Globus pallidus (tissue), 1 donor: ENCODE results near the gene ITGB2.

ENCODE experiments used
- DNase-seq: peaks from one replicate; pipeline ENCODE4 v3.0.0-alpha.2; 2015; ENCODE audit warnings: low spot score

Gene ITGB2

DNA sequence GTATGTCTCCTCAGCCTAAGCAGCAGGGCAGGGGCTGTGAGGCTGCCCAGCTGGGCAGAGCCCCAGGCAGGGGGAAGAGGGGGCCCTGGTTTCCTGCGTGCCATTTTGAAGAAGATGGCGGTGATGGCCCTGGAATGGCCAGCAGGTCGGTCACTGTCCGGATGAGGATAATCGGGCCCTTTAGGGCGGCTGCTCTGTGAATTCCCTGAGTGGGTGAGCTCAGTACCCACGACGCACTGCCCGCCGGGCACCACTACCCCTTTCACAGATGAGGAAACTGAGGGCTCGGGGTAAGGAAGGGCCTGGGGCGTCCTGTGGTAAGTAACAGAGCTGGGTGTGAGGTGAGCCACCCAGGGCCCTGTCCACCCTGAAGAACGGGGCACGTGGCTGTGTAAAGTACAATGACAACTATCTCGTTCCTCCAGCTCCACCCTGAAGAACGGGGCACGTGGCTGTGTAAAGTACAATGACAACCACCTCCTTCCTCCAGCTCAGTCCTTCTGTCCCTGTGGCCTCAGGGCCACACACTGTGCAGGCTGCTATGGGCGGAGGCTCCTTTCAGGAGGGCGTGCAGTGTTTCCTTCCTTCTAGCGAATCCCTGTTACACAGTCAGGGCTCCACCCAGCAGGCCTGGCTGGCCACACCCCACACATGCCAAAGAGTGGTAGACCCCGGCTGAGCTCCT is 23.2 kb downstream of the ITGB2 start:
- no peak for DNase-seq

DNA sequence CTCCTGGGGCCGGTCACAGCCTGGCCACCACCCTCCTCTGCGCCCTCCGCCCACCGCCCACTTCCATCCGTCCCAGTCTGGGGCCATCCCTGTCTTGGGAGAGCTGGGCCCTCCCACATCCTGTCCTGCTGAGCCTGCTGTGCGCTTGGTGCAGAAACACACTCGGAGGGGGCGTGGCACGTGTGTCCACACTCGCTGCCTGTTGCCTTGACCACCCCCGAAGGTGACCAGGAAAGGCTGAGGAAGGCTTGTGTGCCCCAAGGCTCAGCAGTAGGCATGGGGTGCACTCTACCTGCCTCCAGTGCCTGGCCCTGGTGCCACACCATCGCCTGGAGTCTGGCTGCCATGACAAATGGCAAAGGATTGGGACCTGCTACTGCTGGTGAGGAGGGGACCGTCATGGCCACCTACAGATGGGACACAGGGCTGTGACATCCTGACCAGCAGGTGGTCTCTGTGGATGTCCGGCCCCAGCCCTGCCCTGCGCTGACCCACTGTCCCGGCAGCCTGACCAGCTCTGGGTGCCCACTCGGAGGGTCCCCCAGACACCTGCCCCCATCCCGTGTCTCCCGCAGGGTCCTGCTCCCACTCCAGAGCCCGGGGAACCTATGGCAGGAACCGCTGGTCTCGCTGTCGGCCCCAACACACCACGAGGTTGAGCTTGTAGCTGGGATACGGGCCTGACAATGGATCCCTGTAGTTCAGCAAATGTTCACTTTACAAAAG is 24.0 kb downstream of the ITGB2 start:
- no peak for DNase-seq

DNA sequence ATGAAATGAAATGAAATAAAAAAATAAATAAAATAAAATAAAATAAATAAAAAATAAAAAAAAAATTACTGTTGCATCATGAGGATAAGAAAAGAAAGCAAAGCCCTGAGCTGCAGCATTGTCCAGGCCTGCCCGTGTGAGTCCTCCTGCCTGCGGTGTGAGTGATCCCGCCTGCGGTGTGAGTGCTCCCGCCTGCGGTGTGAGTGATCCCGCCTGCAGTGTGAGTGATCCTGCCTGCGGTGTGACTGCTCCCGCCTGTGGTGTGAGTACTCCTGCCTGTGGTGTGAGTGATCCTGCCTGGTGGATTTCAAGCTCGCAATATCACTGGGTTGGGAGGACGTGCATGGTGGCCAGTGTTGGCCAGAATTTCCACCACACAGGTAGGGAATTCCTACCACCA is 24.8 kb downstream of the ITGB2 start:
- no peak for DNase-seq

DNA sequence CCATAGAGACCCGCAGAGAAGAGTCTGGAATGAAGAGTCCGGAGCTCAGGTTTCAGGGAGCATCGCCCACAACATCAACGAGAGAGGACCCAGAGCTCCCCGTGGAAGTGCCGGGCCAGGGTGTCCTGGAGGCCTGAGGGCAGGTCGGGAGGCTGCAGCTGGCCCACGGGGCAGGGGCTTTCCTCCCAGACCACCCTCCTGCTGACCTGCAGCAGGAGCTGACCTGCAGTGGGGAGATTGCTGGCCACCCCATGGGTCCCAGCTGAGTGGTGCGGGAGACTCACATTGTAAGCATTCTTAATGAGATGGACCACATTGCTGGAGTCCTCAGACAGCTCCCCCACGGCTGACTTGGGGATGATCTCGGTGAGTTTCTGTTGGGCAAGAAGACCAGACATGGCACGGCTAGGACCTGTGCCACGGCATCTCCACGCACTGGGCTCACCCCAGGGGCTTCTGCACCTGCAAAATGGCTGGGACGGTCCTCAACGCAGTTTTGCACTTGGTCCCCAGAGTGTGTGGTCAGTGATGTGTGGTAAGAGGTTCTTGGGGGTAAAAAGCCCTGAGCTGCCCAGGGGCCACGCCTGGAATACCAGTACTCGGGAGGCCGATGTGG is 25.9 kb downstream of the ITGB2 start:
- no peak for DNase-seq

DNA sequence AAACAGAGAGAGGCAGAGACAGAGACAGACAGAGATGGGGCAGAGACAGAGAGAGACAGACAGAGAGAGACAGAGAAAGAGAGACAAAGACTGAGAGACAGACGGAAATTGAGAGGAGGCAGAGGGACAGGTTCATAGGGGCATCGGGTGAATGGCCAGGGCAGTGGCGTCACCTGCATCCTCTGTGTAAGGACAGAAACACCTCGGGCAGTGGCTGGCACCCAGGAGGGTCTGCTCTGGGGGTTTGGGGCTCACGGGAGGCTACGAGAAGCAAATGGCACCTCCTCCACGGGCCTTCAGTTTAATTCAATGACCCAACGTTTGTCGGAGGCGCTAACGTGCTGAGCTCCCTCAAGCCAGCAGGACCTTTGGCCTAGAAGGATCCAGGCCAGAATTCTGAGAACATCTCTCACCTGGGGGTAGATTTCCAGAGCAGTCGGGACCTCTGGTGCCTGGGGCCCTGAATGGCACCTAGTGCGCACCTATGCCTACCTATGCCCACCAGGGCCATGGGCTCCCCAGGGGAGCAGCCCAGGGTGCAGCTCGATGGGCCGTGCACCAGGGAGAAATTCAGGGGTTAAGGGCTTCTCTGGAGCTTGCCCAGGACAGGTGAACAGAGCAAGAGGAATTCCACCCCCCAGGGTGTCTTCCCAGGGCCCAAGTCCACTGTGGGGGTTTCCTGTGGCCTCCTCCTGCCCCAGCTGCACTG is 26.6 kb downstream of the ITGB2 start:
- DNase-seq: no peak

DNA sequence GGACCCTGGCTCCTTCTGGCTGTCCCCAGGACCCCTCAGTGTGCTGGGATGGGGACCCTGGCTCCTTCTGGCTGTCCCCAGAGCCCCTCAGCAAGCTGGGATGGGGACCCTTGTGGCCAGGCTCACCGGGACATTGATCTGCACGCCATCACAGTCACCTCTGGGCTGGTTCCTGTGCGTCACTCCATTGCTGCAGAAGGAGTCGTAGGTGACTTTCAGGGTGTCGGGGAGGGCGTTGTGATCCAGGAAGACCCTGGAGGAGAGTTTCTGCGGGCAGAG is 27.5 kb downstream of the ITGB2 start:
- DNase-seq: no peak

DNA sequence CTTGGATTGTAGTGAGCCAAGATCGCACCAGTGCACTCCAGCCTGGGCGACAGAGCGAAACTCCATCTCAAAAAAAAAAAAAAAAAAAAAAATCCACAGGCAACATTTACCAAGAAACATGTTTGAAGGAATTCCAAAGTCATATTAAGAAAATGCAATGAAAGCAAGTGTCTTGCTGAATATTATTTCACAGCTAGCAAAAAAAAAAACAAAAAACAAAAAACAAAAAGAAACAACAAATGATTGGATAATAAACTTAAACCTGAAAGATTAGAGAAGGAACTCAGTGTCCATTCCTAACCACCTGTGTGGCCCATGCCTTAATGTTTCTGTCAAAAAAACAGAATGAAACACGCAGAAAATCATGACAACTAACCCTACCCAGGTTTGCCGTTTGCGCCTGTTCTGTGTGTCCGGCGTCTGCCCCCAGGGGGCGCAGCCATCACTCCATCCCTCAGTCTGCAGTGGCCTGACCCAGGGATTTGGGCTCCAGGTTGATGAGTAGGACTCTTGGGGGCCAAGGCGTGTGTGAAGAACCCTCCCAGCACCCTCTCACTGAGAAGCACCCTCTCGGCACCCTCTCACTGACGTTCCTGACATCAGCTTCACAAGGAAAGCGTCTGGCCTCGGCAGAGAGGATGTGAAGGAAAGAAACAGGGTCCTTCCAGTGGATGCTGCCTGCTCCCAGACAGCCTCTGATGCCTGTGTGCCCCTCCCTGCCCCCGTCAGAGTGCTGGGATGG is 28.0 kb downstream of the ITGB2 start:
- DNase-seq: no peak

DNA sequence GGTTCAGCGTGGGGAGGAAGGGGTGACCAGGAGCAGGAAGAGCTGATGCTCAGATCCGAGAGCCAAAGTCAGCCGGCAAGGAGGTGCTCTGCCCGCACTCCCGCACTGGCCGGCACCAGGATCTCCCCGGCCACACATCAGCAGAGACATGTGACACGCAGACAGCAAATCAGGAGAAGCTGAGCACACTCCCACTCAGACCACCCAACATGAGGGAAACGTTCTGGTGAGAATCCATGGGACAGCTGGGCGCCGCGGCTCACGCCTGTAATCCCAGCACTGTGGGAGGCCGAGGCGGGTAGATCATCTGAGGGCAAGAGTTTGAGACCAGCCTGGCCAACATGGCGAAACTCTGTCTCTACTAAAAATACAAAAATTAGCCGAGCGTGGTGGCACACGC is 28.6 kb downstream of the ITGB2 start:
- no peak for DNase-seq

DNA sequence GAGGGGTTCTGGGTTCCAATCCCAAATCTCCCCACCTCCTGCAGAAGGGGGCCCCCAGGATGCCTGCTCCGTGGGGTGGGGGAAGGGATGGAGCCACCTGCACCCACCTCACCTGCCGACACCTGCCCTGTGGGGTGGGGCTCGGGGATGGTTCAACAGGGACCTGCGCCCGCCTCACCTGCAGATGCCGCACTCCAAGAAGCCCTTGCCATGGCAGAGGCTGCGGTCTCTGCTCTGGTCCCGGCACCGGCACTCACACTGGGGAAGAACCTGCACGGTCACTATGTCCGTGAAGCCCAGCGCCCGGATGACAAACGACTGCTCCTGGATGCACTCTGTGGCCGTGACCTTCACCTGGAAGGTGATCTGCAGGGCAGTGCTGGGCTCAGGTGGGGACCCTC is 29.1 kb downstream of the ITGB2 start:
- no peak for DNase-seq

DNA sequence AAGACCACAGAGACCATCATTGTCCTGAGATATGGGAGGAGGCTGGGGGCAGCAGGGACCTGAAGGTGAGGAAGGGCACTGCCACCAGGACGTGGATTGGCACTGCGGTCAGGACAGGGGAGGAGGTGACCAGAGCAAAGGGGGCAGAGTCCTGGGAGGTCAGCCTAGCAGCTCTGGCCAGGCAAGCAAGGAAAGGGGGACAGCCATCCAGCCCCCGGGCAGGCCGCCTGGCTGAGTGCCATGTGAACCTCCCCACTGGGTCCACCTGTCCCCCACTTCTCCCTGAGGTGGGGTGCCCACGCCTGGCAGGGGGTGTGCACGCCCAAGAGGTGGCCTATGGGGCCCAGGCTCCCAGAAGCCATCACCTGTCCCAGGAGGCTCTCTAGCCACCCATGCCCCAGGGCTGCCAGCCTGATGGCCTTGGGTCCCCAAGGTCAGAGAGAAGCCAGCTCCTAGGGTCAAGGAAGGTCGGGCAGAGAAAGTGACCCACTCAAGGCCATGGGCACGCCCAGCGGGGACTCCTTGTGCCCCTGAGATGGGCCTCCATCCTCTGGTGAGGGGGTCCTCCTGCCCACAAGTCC is 29.6 kb downstream of the ITGB2 start:
- DNase-seq: no peak

DNA sequence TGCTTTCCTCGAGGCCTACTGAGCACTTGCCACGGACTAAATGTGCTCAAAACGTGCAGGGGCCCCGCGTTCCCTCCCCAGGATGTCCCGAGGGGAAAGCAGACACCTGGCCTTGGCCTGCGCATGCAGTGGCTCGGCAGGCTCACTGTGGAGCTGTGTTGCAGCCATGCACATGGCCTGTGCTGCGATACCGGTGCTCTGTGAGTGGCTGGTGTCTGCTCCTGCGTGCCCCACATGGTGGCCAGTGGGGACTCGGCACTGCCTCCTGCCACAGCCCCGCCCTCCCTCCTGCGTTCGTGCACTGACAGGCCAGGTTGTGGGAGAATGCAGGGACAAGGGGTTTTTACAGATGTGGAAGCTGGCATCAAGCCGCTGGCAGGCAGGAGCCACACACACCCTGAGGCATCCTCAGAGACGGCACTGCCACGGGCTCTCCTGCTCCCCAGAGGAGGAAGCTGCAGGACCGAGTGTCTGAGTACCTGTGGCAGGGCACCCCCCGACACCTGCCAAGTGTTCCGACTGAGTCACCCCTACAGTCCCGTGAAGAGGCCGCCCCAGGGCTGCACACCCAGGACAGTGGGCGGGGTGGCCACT is 30.3 kb downstream of the ITGB2 start:
- no peak for DNase-seq

DNA sequence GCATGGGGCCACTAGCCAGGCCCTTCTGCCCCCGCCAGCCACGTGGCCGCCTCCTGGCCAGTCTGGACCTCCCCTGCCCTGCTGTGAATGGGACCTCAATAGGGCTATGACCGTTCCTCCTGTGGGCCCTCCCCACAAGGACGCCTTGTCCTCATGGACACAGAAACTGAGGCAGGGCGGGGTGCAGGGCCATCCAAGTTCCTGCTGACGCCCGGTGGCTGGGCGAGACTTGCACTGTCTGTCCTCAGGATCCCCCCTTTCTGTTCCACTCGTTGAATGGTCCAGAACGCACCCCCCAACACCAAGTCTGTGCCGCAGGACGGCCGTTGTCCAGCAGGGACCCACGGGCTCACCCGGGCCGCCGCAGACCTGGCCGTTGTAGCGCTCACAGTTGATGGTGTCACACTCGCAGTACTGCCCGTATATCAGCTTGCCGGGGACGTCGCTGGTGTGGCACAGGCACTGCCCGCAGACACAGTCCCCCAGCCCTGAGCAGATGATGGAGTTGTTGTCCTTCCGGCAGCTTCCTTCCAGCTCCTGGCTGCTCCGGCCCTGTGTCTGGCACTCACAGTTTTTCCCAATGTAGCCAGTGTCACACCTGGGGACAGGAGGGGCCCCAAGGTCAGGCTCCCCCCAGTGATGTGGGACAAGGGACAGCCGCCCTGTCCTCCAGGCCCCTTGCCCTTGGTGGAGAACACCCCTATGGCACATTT is 30.9 kb downstream of the ITGB2 start:
- DNase-seq: no peak

DNA sequence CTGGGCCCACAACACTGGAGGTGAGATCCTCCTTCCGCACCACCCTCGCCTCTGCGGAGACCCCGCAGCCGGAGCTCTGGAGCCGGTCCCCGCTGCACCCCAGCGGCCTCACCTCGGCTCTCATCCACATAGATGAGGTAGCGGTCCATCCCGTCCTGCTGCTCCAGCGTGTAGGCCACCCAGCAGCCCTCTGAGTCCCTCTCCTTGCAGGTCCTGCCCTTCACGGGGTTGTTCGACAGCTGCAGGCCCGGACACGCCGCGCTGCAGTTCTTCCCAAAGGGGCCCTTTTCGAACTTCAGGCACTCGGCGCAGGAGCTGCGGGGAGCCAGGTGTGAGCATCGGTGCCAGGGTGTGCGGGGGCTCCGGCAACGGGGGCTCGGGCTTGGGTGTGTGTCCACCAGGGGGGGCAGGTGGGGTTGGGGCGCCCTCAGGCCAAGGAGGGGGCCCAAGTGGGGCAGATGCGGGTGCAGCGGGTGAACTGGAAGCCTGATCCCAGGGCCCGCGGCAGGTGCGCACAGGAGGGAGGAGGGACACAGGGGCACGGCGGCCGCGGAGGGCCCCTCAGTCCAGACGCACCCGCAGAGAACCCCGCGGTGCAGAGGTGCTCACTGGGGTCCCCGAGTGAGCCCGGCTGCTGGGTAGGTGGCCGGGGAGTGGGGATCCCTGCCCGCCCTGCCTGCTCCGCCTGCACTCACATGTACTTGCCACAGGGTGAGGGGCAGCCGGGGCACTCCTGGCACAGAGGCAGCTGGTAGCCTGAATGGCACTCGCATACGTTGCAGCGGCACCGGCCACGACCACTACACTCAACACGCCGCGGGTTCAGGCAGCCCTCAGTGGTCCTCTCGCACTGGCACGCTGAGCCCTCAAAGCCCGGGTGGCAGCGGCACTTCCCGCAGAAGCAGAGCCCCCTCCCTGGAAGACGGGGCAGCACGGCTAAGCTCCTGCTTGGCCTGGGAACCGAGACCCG is 31.8 kb downstream of the ITGB2 start:
- no peak for DNase-seq

DNA sequence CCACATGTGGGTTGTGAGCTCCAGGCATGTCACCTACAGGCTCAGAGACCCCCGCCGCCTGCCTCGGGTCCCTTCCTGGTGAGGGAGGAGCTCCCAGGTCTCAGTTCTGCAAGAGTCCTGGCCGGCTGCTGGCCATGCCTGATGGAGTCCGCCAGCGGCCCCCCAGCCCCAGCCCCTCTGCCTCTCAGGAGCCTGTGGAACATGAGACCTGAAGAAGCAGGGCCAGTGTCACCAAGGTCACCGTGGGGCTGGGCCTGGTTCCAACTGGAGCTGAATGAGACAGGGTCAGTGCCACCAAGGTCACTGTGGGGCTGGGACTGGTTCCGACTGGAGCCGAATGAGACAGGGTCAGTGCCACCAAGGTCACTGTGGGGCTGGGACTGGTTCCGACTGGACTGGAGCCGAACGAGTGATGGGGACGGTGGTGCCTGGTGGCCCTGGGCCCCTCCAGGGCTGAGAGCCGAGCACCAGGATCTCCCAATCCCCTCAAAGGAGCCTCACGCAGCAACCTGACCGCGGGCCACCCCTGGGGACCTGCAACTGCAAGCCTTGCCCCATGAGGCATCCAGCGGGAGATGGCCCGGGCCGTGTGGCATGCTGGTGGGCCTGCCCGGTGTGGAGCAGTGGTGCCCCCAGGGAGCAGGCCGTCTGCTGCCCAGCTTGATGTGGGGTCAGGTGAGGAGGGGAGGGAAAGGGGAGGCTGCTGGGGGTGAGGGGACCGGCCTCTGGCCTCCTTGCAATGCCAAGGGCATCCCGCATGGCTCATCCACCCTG is 32.7 kb downstream of the ITGB2 start:
- DNase-seq: no peak

DNA sequence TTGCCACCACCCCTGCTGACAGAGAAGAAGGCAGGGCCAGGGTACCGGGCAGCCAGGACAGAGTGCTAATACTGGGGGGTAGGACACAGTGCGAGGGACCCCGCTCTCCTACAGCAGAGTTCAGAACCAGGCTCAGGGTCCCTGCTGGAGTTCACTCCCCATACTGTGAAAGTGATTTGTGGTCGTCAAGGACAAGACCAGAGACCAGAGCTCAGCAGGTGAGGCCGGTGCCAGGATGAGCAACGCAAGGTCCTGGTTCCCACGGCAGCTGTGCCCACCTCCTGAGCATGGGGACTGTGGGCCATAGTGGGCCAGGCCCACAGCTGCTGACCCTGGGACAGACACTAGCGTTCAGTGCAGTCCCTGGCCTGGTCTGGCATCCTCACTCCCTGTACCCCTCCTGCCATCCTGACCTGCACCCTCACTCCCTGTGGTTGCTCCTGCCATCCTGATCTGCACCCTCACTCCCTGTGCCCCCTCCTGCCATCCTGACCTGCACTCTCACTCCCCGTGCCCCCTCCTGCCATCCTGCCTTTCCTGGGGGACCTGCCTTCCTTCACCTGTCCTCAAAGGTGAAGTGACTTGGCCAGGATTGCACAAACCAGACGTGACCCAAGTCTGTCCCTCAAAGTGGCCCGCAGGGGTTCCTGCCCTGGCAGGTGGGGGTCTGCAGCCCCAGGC is 33.4 kb downstream of the ITGB2 start:
- DNase-seq: no peak

DNA sequence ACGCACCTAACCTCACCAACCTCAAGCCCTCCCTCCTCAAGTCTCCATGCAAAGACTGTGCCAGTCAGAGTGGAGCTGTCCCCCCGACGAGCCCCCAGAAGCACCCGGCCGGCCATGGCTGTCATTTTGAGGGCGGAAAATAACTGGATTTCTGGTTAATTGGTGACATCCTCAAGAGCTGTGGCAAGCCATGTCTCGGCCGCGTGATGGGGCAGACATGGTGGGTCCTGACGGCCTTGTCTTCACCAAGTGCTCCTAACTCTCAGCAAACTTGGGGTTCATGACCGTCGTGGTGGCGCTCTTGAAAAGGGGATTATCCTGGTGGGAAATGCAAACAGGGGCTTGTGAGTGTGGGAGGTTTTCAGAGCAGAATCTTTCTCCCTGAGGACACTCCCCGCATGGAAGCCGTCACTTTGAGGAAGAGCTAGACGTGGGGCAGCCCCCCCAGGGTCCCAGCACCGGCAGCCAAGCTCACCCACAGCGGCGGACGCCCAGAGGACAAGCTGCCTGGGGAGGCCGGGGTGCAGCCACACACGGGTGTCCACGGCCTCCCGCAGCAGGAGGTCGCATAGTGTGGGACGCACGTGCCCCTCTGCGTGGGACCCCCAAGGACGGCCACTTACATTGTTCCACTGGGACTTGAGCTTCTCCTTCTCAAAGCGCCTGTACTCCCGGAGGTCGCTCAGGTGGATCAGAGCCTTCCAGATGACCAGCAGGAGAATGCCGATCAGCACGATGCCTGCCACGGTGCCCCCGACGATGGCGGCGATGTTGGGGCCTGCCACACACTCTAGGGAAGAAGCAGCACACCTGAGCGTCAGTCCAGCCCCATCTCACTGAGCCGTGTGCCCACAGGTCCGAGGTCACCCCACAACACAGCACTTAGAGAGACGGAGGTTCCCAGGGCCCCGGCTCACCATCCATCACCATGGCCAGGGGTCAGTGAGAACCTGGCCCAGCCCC is 34.3 kb downstream of the ITGB2 start:
- no peak for DNase-seq

DNA sequence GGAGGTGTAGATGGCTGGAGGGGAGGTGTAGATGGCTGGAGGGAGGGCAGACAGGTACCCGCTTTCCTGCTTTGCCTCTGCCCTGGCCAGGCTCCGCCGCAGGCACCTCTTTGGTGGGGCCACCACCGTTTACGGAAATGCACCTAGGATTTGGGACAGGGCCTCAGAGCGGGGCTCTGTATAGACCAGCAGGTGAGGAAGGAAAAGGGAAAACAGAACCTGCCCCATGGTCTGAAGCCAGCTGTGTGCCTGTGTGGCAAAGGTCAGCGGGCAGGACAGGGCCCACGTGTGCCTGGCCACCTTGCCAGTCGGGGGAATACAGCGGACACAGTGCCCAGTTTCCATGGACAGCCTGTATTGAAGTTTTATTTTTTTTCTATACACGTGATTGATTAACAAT is 35.1 kb downstream of the ITGB2 start:
- no peak for DNase-seq
